ENCODE data around the gene CREBL2. TPM values are rescaled to one million over a fixed set of nuclear protein-coding genes. Genes with fewer than 3 reads are reported as not detected.

The CREBL2 gene
- total and polyA plus RNA-seq, 10 of the 15 experiments (the other 5 are each of a cell fraction or from before 2014, with no cell fraction given): 4.6 to 19.1 (median 13.5) TPM

DNA sequence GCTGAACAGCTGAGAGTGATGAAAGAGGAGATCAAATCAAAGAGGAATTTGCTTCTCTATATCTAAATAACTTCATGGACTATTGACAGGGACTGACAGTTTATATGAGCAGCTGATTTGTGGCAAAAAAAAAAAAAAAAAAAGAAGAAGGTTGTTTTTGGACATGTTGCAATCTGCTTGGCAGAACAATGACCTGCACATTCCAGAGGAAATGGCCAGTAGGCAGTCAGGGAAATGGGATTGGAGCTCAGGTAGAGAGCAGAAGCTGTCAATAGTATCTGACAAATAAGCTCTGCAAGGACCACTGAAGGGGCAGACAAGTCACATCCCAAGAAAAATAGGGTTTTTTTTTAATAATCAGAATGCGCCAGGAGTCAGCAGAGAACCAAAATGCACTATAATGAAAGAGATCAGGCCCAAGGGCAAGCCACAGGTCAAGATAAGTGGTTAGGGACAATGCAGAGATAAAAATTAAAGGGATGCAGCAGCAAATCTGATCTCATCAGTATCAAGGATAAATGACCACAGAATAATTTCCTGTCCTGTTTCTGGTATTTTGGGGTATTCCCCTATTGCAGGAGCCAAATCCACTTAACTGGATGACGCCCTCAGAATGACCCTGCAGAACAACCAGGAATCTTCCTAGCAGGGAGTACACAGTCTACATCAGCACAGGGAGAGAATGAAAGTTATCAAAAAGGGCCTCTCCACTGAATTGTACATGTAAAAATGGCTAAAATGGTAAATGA lies 26.4 kb upstream of the CREBL2 start:
- ChIA-PET SMC1A (ENCODE audit: uncharacterized antibody, unreplicated experiment) (interaction anchor here (0.6 to 6.0 kb wide), 9 partner anchors 9 to 111 kb away, joined by 3 to 46 read pairs (median 5); no protein-coding TSS in a partner anchor), RAD21 (ENCODE audit: unreplicated experiment) (interaction anchor here (0.7 to 8.7 kb wide), 6 partner anchors 22 to 151 kb away, joined by 3 to 76 read pairs (median 4); no protein-coding TSS in a partner anchor), CTCF (interaction anchor here (0.6 to 0.9 kb wide), 3 partner anchors 21 to 71 kb away, joined by 3 to 4 read pairs (median 3); no protein-coding TSS in a partner anchor), POLR2A (interaction anchor here (0.6 to 2.7 kb wide), 7 partner anchors 21 to 229 kb away, joined by 4 to 12 read pairs (median 4); partner anchors contain the start of gene BORCS5)
- H3K4me2 ChIP-seq (ENCODE audit: control insufficient read depth, insufficient read depth): no peak overlapping the region
- H3K4me1 ChIP-seq (ENCODE audit: control insufficient read depth, insufficient read depth, low read length): peaks cover 44% of the 10 kb centered on the region
- H3K27ac ChIP-seq (ENCODE audit: control insufficient read depth, insufficient read depth): no peak overlapping the region; the same call in 1 of the 2 replicates
- H4K20me1 ChIP-seq (ENCODE audit: control insufficient read depth, insufficient read depth): no peaks in the 10 kb centered on the region
- H3K36me3 ChIP-seq (ENCODE audit: control insufficient read depth in 2 of 2, insufficient read depth in 2 of 2, low read length in 1 of 2): no peaks in the 10 kb centered on the region
- in situ Hi-C loops (cut with MboI): loop anchor here (25.0 kb wide), 1 partner anchor 1023 kb away; no protein-coding TSS in a partner anchor
- no peaks in the 10 kb centered on the region; the same call in 2 of the 3 replicates for H3K9me3 ChIP-seq (replicated peaks; ENCODE audit: control insufficient read depth, insufficient read depth, low read length)
- intact Hi-C loops (cut with micrococcal nuclease; ENCODE audit: unreplicated experiment): no loop called here
- H3K27me3 ChIP-seq (replicated peaks in 1 of 2; ENCODE audit: control insufficient read depth in 2 of 2, insufficient read depth in 2 of 2, low read length in 1 of 2): no peaks in the 10 kb centered on the region
- no peak overlapping the region for H3K9ac ChIP-seq (ENCODE audit: control insufficient read depth, insufficient read depth, low read length)
- H3K79me2 ChIP-seq (ENCODE audit: control insufficient read depth, insufficient read depth, low read length): no peaks in the 10 kb centered on the region
- H2AFZ ChIP-seq (ENCODE audit: control insufficient read depth, low read depth, low read length): no peak overlapping the region
- no peak overlapping the region for H3K4me3 ChIP-seq
- FAIRE-seq: no peak
- DNase-seq (ENCODE audit: low read depth, low spot score): no peak
- 72% methylated on average over 2 of the region's 2 CpGs for WGBS (ENCODE audit: insufficient coverage, insufficient replicate concordance, low lambda C conversion rate, missing lambda C conversion rate)
- no peak for TF ChIP-seq SP1 (IDR thresholded peaks at IDR 0.05; ENCODE audit: low read depth, low read length)
- TF ChIP-seq, protein P1, sequence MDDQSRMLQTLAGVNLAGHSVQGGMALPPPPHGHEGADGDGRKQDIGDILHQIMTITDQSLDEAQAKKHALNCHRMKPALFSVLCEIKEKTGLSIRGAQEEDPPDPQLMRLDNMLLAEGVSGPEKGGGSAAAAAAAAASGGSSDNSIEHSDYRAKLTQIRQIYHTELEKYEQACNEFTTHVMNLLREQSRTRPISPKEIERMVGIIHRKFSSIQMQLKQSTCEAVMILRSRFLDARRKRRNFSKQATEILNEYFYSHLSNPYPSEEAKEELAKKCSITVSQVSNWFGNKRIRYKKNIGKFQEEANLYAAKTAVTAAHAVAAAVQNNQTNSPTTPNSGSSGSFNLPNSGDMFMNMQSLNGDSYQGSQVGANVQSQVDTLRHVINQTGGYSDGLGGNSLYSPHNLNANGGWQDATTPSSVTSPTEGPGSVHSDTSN (IDR thresholded peaks at IDR 0.05; ENCODE audit: insufficient replicate concordance, low read depth, low read length): no peak
- TF ChIP-seq, protein P2, sequence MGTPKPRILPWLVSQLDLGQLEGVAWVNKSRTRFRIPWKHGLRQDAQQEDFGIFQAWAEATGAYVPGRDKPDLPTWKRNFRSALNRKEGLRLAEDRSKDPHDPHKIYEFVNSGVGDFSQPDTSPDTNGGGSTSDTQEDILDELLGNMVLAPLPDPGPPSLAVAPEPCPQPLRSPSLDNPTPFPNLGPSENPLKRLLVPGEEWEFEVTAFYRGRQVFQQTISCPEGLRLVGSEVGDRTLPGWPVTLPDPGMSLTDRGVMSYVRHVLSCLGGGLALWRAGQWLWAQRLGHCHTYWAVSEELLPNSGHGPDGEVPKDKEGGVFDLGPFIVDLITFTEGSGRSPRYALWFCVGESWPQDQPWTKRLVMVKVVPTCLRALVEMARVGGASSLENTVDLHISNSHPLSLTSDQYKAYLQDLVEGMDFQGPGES (IDR thresholded peaks at IDR 0.05): no peak
- no peak for TF ChIP-seq CBX5 (IDR thresholded peaks at IDR 0.05; ENCODE audit: low read depth)
- TF ChIP-seq, protein P3, sequence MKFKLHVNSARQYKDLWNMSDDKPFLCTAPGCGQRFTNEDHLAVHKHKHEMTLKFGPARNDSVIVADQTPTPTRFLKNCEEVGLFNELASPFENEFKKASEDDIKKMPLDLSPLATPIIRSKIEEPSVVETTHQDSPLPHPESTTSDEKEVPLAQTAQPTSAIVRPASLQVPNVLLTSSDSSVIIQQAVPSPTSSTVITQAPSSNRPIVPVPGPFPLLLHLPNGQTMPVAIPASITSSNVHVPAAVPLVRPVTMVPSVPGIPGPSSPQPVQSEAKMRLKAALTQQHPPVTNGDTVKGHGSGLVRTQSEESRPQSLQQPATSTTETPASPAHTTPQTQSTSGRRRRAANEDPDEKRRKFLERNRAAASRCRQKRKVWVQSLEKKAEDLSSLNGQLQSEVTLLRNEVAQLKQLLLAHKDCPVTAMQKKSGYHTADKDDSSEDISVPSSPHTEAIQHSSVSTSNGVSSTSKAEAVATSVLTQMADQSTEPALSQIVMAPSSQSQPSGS (IDR thresholded peaks at IDR 0.05; ENCODE audit: low read length): 0 out of 2 replicates have a peak, but pooled peaks have one; percentile 2
- peak; percentile 24; the same call in 1 of the 2 replicates for TF ChIP-seq NFIC (IDR thresholded peaks at IDR 0.05; ENCODE audit: low read depth, low read length)
- TF ChIP-seq IKZF1 (conservative IDR thresholded peaks at IDR 0.05): 0 out of 2 replicates have a peak, but pooled peaks have one; percentile 28
- TF ChIP-seq DPF2 (IDR thresholded peaks at IDR 0.05): no peak
- TF ChIP-seq, protein P4, sequence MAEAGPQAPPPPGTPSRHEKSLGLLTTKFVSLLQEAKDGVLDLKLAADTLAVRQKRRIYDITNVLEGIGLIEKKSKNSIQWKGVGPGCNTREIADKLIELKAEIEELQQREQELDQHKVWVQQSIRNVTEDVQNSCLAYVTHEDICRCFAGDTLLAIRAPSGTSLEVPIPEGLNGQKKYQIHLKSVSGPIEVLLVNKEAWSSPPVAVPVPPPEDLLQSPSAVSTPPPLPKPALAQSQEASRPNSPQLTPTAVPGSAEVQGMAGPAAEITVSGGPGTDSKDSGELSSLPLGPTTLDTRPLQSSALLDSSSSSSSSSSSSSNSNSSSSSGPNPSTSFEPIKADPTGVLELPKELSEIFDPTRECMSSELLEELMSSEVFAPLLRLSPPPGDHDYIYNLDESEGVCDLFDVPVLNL (IDR thresholded peaks at IDR 0.05; ENCODE audit: low read depth, low read length): no peak
- no peak for TF ChIP-seq SMAD1 (IDR thresholded peaks at IDR 0.05; ENCODE audit: low read depth, partially characterized antibody)
- TF ChIP-seq EED (IDR thresholded peaks at IDR 0.05; ENCODE audit: low read depth): 0 out of 2 replicates have a peak, but pooled peaks have one; percentile 6
- ATAC-seq: no peak
- BruUV-seq (replicated peaks): no TSS peak

Measured in GM12878 (cell line).